Measurements from ENCODE around the gene VCPKMT. TPM values are rescaled to one million over a fixed set of nuclear protein-coding genes. Genes with fewer than 3 reads are reported as not detected.

VCPKMT gene
- total and polyA plus RNA-seq, 9 of the 15 experiments (the other 6 are each of a cell fraction or from before 2014, with no cell fraction given) = 2.7 to 7.8 (median 6.3) TPM

GRCh38 chr14:50088731-50089130 lies 27.6 kb downstream of the VCPKMT start (continued):
- no peak for TF ChIP-seq ZNF318 (IDR thresholded peaks at IDR 0.05; ENCODE audit: borderline replicate concordance in 1 of 2, low read depth in 1 of 2)
- TF ChIP-seq RB1 (IDR thresholded peaks at IDR 0.05; ENCODE audit: low read depth) = no peak
- no peak for TF ChIP-seq TSC22D4 (tag; IDR thresholded peaks at IDR 0.05)
- TF ChIP-seq BMI1 (IDR thresholded peaks at IDR 0.05; ENCODE audit: low read length) = no peak
- no peak for TF ChIP-seq DLX4 (CRISPR knock-in tag; IDR thresholded peaks at IDR 0.05)
- TF ChIP-seq ZNF280A (IDR thresholded peaks at IDR 0.05; ENCODE audit: low read depth, partially characterized antibody) = no peak
- no peak for TF ChIP-seq RUNX1 (IDR thresholded peaks at IDR 0.05; ENCODE audit: low read depth)
- no peak for TF ChIP-seq KAT2B (IDR thresholded peaks at IDR 0.05; ENCODE audit: low read depth, low read length)
- TF ChIP-seq DDX20 (tag; IDR thresholded peaks at IDR 0.05; ENCODE audit: low read depth) = no peak

All from K562 (cell line).